Myocyte (in vitro differentiated cells): ENCODE data around the gene BCKDHB. TPM values are rescaled to one million over a fixed set of nuclear protein-coding genes. Genes with fewer than 3 reads are reported as not detected.
A peak's percentile ranks its signal among the peaks of the same experiment; 100 is the strongest.

Source experiments
- DNase-seq: peaks from one replicate; pipeline ENCODE4 v3.0.0-alpha.2; 2012; ENCODE audit warnings: low read depth
- total RNA-seq: library from RNA; depleted of rRNA; stranded (reverse); fragments of >200 nt; gene quantifications from 2 replicates; pipeline ENCODE4 v1.2.3, GENCODE V29; 2014

The BCKDHB gene
- total RNA-seq, 1 donor from 2014 or later: 26.0 TPM

DNA sequence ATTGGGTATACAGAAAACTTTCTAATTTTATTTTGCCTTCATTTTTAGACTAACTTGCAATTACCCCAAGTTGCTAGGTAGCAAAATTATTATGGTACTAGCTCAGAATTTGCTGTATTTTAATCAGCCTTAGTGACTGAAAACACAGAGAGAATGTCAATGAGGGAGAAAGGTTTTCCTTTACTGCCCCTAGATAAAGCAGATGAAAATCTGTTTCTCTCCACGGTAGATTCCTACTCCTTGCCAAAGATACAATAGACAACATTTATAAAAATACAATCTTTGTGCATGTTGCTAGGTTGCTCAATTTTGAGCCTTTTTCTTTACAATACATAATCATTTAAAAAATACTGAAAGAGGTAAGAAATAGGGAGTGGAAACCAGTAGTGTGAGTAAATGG is 222.2 kb downstream of the BCKDHB start:
- DNase-seq: no peak

- DNase-seq: no peak
These were observed 223.0 kb downstream of the BCKDHB start for GRCh38 chr6:80329496-80329895.

- DNase-seq: no peak
These were observed 224.5 kb downstream of the BCKDHB start for GRCh38 chr6:80330961-80331360.

DNA sequence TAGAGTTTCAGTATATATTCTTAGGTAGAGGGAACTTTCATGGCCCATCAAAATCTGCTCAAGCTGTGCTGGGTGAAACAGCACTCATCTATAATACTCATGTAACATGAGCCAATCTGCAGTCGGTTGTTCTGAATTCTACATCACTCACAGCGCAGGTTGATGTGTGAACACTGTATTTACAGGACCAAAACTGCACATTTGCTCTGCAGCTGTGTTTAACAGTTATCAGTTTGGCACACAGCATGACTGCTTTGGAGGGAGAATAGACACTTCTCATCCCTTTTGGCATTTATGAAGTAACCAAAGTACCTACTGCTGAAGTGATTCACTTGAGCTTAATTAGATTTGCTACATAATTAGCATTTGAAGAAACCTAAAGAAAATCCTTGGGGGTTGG is 225.1 kb downstream of the BCKDHB start:
- no peak for DNase-seq

- no peak for DNase-seq
These were observed 225.5 kb downstream of the BCKDHB start for GRCh38 chr6:80331974-80332373.

DNA sequence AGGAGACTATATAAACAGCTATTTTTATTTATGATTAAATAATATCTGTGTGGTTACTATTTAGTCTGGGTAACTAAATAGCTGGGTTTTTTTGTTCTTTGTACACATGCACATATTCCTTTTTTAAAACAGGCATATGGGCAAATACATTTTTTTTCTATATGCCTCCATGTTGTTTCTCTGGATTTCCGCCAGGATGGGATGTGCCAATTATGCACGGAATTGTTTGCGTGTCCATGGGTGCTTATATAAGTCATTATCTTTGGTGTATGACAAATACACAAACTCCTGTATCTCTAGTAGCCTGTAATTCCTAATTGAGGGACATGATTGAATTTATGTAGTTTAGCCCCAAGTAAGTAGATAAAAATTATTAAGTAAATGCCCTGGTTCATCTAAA is 226.9 kb downstream of the BCKDHB start:
- DNase-seq: no peak

GRCh38 chr6:80335121-80335531 is 228.7 kb downstream of the BCKDHB start:
- no peak for DNase-seq

DNA sequence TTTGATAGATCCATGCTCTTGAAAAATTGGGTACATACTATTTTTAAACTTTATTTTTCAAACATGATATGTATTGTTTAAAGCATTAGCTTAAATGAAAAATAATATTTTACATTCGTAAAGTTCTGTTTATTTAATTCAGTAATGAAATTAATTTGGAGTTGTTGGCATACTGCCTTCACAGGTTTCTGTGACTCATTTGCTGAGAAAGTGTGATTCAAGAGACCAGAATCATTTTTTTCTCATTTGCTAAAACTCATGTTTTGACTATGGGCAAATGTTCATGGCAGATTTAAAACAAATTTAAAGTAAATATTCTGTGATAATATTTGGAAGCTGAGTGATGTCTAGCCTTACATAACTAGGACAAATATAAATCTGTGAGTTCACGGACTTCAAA is 230.4 kb downstream of the BCKDHB start:
- DNase-seq: no peak

GRCh38 chr6:80338201-80338836 is 231.8 kb downstream of the BCKDHB start:
- peak; percentile 24 for DNase-seq

- no peak for DNase-seq
These were observed 232.9 kb downstream of the BCKDHB start for GRCh38 chr6:80339421-80339820.

DNA sequence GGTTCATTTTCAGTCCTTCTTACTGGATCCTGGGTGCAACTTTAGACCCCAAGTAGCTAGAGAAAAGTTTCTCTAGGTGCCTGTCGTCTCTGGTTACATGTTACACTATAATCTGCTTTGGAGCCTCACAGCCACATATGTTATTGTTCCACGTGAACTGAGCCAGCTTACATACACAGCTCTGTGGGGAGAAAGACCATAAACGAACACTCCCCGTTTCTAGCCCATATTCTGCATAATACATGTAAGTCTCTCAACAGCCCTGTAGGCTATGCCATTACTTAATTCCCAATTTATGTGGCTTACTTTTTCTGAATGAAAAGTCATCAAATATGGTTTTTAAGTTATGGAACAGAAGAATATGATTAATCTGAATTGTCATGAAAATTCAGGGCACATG is 233.8 kb downstream of the BCKDHB start:
- DNase-seq: no peak

DNA sequence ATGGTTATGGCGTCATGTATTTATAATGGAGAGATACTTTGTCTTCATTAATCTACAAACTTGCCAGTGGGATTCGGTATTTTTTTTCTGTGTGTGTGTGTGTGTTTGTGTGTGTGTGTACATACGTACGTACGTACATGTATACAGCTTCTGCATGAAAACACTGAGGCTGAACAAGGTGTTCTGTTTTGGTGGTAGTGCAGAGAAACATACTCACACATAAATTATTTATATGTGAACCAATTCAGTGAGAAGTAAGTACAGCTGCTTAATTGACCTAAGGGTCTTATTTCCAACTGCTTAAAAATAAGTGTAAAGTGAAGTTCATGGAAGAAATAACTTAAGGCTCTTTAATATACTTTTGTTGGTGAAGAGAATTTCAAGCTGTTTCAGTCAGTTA is 234.2 kb downstream of the BCKDHB start:
- no peak for DNase-seq

- no peak for DNase-seq
These were observed 234.9 kb downstream of the BCKDHB start for GRCh38 chr6:80341330-80341729.

DNA sequence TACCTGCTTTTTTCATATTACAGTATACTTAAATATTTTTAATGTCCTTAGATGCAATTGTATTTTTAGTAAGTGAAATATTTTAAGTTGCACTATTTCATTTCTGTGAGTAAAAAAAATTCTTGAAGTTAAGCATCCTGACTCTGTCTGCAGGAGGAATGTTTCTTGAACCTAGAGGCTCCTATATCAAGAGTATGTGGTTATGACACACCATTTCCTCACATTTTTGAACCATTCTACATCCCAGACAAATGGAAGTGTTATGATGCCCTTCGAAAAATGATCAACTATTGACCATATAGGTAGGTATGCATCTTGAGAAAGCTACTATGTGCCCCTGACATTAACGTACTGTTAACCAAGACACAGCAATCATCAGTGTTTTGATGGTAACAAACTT is 237.0 kb downstream of the BCKDHB start:
- DNase-seq: no peak

DNA sequence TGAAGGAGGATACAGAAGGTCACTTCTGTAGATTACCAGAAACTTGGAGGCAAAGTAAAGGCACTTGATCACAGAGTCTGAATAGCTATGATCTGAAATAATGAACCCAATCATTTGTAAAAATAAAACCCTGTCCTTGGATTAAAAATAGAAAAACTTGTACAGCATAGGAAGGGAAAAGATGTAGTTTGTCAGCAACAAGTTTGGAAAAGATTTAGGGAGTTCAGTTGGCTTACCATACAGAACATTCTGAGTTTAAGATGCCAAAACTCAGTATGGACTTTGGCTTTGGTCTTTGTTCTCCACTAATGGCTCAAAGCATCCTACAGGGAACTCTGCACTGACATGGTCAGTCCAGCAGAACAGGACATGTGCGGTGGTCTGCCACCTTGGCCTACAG is 240.6 kb downstream of the BCKDHB start:
- no peak for DNase-seq

- peak; percentile 95 for DNase-seq
These were observed 241.8 kb downstream of the BCKDHB start for GRCh38 chr6:80348263-80348662.

- DNase-seq: no peak
These were observed 249.5 kb downstream of the BCKDHB start for GRCh38 chr6:80356000-80356399.

DNA sequence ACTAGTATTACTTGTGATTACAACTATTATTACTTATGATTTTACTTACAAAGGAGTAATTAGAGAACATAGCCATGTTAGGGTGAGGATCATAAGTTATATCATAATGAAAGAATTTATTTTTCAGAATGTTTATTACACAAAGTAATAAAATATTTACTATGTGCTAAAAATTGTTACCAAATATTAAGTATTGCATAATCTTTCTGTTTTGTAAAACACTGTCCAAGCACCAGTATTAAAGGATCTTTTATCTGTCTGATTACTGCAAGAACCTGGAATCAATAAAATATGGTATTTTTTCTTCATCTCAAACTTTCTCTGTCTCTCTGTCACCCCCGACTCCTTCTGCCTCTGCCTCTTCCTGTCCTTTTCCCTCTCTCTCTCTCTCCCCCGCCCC is 250.1 kb downstream of the BCKDHB start:
- no peak for DNase-seq

- DNase-seq: no peak
These were observed 250.6 kb downstream of the BCKDHB start for GRCh38 chr6:80357081-80357480.

- no peak for DNase-seq
These were observed 251.2 kb downstream of the BCKDHB start for GRCh38 chr6:80357674-80358073.

DNA sequence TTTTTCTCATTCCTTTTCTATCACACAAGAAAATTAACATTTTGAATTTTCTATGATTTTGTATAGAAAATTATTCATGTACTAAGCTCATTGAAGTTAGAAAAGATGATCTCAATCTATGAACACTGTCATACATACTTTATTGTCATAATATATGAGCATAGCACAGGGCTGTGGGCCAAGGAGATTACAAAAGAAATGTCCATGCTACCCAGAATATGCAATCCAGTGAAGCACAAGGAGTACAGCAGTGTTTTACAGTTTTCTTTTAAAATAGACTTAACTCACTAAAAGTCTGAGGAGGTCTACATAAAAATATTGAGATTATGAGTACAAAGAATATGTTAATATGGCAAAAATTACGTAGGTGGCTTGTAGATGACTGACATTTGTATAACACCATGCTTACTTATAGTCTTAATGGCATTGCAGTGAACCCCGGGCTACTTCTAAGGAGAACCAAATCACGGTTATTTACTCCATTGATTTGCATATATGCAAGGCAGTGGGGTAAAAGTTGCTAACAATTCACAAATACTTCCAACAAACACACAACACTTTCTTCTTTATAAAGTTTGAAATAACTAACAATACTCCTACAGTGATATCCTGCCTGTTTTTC is 257.1 kb downstream of the BCKDHB start:
- no peak for DNase-seq

DNA sequence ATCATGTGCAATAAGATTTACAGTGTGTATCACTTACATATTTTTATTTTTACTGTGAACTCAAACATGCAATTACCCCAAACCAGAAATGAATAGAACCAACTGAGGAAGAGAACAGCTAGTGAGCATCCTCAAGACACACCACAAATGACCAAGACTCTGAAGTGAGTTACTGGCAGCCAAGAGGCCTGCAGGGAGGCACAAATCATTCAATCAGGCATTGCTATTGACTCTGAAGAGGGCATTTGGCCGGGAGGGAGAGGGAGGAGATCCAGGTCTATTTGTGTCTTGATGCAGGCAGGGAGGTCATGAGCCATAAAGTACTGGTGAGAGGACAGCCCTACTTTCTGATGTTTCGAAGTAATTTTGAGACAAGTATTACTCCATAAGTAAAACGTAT is 257.7 kb downstream of the BCKDHB start:
- no peak for DNase-seq

GRCh38 chr6:80366051-80366450 is 259.6 kb downstream of the BCKDHB start:
- DNase-seq: no peak
